Stimulated activated naive CD8-positive, alpha-beta T cell treated with anti-CD3 and anti-CD28 coated beads, Interleukin-15, Interleukin-2, amounts not matched to agents 100 ng/mL and 50 ng/mL, for 24 hours (primary cell): Measurements from ENCODE around the gene TGFBR2.
A peak's percentile ranks its signal among the peaks of the same experiment; 100 is the strongest.

Experiments used
- H3K27ac Mint-ChIP-seq: one replicate; pipeline ENCODE4 v1.8.0; 2021; ENCODE audit warnings: mild to moderate bottlenecking, mixed read lengths
- H3K27me3 Mint-ChIP-seq: one replicate; pipeline ENCODE4 v1.8.0; 2021; ENCODE audit warnings: mixed read lengths
- H3K36me3 Mint-ChIP-seq: one replicate; pipeline ENCODE4 v1.8.0; 2021; ENCODE audit warnings: low read depth, mixed read lengths
- H3K4me1 Mint-ChIP-seq: one replicate; pipeline ENCODE4 v1.8.0; 2021; ENCODE audit warnings: low read depth, mixed read lengths
- H3K4me3 Mint-ChIP-seq: one replicate; pipeline ENCODE4 v1.8.0; 2021; ENCODE audit warnings: mild to moderate bottlenecking, mixed read lengths
- H3K9me3 Mint-ChIP-seq: one replicate; pipeline ENCODE4 v1.8.0; 2021; ENCODE audit warnings: mixed read lengths

The TGFBR2 gene

DNA sequence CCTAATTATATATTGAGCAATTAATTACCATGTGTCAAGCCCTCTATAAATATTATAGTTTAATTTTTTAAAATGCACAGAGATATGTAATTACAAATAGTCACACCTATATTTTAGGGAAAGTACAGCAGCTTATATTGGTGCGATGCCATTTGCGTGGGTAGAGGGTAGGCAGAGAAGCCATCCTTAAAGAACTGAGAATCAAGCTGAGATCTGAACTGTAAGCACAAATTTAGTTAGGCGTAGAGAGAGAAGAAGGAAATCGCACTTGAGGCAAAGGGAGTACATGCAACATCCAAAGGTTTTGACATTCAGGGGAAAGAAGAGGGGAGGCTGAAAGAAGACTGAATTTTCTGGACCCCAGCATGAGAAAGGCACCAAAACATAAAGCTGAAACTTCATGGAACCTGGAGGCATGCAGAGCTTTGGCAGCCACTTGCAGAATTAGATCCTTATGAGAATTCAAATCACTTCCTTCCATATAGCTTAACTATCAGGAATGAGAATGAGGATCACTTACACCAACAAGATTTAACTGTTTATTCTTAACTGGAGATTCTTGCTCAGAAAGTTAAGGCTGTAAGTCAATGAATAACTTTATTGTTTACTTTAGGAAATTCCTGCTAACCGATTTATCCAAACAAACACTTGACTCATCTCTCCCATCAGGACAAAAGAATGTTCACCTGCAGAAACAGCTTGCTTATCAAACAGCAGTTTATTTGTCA, 114.3 kb downstream of the TGFBR2 start:
- H3K4me1 Mint-ChIP-seq: peaks cover 3% of the 10 kb centered on the region
- peaks cover 9% of the 10 kb centered on the region for H3K9me3 Mint-ChIP-seq
- H3K27ac Mint-ChIP-seq: no peak overlapping the region
- H3K36me3 Mint-ChIP-seq: no peaks in the 10 kb centered on the region
- H3K27me3 Mint-ChIP-seq: no peaks in the 10 kb centered on the region
- H3K4me3 Mint-ChIP-seq: no peak overlapping the region

- H3K27me3 Mint-ChIP-seq: no peaks in the 10 kb centered on the region
- no peak overlapping the region for H3K4me3 Mint-ChIP-seq
- H3K27ac Mint-ChIP-seq: no peak overlapping the region
- no peaks in the 10 kb centered on the region for H3K36me3 Mint-ChIP-seq
- H3K4me1 Mint-ChIP-seq: peaks cover 3% of the 10 kb centered on the region
- H3K9me3 Mint-ChIP-seq: peaks cover 9% of the 10 kb centered on the region
Observed at GRCh38 chr3:30721314-30721634, 114.9 kb downstream of the TGFBR2 start.

- peaks cover 3% of the 10 kb centered on the region for H3K4me1 Mint-ChIP-seq
- H3K9me3 Mint-ChIP-seq: peaks cover 9% of the 10 kb centered on the region
- H3K4me3 Mint-ChIP-seq: no peak overlapping the region
- H3K27me3 Mint-ChIP-seq: no peaks in the 10 kb centered on the region
- no peaks in the 10 kb centered on the region for H3K36me3 Mint-ChIP-seq
- H3K27ac Mint-ChIP-seq: no peak overlapping the region
Observed at GRCh38 chr3:30723211-30723610, 116.8 kb downstream of the TGFBR2 start.

DNA sequence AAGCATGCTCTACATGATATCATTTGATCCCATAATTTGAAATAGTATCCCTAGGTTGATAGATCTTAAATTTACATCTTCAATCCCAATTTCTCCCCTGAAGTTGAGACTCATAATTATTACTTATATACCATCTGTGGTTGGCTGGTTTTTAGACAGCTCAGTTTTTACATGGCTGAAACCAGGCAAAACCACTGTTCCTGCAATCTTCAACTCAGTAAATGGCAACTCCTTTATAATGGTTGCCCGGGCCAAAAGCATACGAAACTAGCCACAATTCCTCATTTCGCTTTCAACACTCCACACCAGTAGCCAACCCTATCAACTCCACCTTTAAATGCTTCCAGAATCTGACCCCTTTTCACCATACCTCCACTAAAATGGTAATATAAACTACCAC, 118.5 kb downstream of the TGFBR2 start:
- Mint-ChIP-seq H3K27me3 (no peaks in the 10 kb centered on the region), H3K36me3 (no peaks in the 10 kb centered on the region), H3K27ac (no peak overlapping the region), H3K4me3 (no peak overlapping the region), H3K4me1 (peaks cover 17% of the 10 kb centered on the region), H3K9me3 (peaks cover 9% of the 10 kb centered on the region)

DNA sequence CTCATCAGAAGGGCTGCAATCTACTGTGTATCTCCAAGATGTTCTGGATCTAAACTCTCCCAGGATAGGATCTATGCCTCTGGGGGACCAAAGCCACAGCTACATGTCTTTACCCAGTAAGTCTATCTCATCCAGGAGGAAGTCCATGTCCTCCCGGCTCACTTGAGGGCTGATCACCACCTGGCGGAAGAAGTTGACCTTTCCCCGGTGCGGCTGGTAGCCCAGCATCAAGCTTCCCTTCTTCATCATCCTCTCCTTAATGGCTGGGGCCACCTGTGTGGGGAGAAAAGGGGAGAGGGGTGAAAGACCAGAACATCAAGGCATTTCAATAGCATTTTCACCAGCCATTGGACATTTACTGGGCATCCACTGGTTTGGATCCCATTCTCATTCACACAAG, 121.7 kb downstream of the TGFBR2 start:
- Mint-ChIP-seq H3K4me3 (no peak overlapping the region), H3K27me3 (no peaks in the 10 kb centered on the region), H3K36me3 (no peaks in the 10 kb centered on the region), H3K27ac (no peak overlapping the region), H3K9me3 (peaks cover 4% of the 10 kb centered on the region), H3K4me1 (peaks cover 40% of the 10 kb centered on the region)

GRCh38 chr3:30729512-30729911, 123.1 kb downstream of the TGFBR2 start:
- Mint-ChIP-seq H3K4me3 (no peak overlapping the region), H3K9me3 (peaks cover 4% of the 10 kb centered on the region), H3K4me1 (peaks cover 51% of the 10 kb centered on the region), H3K27me3 (no peaks in the 10 kb centered on the region), H3K27ac (no peak overlapping the region), H3K36me3 (no peaks in the 10 kb centered on the region)

DNA sequence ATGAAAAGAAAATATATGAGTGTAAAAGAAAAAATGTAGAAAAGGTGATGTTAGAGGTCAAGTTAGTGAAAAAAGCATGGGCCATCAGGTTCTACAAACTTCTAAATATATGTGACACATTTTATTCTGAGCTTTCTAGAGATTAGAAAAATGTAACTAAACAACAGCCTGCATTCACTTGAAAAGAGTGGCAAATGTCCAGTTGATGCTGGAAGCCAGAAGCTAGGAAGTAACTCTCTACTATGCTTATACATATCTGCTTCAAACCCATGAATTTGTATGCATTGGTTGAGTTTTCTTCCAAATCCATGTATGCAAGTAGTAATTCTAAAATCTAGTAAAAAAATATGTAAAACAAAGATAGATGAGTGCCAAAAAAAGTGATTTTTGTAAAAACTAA, 123.5 kb downstream of the TGFBR2 start:
- H3K9me3 Mint-ChIP-seq: peaks cover 4% of the 10 kb centered on the region
- H3K27ac Mint-ChIP-seq: no peak overlapping the region
- H3K27me3 Mint-ChIP-seq: no peaks in the 10 kb centered on the region
- H3K4me3 Mint-ChIP-seq: no peak overlapping the region
- no peaks in the 10 kb centered on the region for H3K36me3 Mint-ChIP-seq
- H3K4me1 Mint-ChIP-seq: peaks cover 55% of the 10 kb centered on the region

GRCh38 chr3:30730967-30731366, 124.6 kb downstream of the TGFBR2 start:
- H3K9me3 Mint-ChIP-seq: peaks cover 4% of the 10 kb centered on the region
- H3K27me3 Mint-ChIP-seq: no peaks in the 10 kb centered on the region
- H3K27ac Mint-ChIP-seq: no peak overlapping the region
- no peak overlapping the region for H3K4me3 Mint-ChIP-seq
- H3K4me1 Mint-ChIP-seq: peaks cover 54% of the 10 kb centered on the region
- no peaks in the 10 kb centered on the region for H3K36me3 Mint-ChIP-seq

DNA sequence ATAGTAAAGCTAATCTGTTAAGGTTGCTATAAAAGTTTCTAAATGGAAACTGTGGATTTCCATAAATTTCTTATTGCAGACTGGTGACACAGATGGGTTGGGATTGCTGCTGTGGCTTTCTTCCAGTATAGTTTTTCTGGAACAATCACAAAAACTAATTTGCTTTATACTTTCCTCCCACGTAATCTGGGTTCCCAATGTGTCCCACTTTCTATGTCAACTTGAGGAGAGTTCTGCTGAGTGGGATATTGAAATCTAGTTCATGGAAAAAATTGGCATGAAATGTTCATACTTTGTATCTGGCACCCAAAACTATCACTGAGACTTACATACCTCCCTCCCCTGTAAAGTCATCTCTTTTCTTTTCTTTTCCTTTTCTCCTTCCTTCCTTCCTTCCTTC, 126.8 kb downstream of the TGFBR2 start:
- Mint-ChIP-seq H3K4me3 (no peak overlapping the region), H3K27me3 (no peaks in the 10 kb centered on the region), H3K4me1 (peaks cover 65% of the 10 kb centered on the region)

DNA sequence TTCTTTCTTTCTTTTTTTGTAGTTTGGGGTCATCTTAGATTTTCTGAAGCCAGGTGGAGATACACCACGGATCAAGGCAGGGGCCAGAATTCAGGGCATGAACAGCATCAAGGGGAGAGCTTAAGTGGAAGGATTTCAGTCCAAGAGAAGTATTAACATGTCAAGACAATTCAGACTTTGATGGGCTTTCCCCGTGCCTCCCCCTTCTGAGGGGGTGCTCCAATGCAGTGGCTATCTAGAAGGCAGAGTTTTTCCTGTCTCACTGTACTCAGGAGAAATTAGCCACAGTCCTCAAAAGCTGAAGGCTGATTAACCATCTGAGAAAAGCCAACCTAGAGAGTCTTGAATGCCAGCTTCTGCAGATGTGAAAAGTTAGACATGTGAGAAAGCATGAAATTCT, 127.3 kb downstream of the TGFBR2 start:
- Mint-ChIP-seq H3K9me3 (peaks cover 4% of the 10 kb centered on the region), H3K27ac (no peak overlapping the region), H3K4me3 (peak overlapping the region; percentile 37), H3K36me3 (no peaks in the 10 kb centered on the region), H3K27me3 (no peaks in the 10 kb centered on the region), H3K4me1 (peaks cover 67% of the 10 kb centered on the region)

More for the DNA sequence above, 126.8 kb downstream of the TGFBR2 start:
- no peaks in the 10 kb centered on the region for H3K36me3 Mint-ChIP-seq
- H3K27ac Mint-ChIP-seq: no peak overlapping the region
- H3K9me3 Mint-ChIP-seq: peaks cover 4% of the 10 kb centered on the region

DNA sequence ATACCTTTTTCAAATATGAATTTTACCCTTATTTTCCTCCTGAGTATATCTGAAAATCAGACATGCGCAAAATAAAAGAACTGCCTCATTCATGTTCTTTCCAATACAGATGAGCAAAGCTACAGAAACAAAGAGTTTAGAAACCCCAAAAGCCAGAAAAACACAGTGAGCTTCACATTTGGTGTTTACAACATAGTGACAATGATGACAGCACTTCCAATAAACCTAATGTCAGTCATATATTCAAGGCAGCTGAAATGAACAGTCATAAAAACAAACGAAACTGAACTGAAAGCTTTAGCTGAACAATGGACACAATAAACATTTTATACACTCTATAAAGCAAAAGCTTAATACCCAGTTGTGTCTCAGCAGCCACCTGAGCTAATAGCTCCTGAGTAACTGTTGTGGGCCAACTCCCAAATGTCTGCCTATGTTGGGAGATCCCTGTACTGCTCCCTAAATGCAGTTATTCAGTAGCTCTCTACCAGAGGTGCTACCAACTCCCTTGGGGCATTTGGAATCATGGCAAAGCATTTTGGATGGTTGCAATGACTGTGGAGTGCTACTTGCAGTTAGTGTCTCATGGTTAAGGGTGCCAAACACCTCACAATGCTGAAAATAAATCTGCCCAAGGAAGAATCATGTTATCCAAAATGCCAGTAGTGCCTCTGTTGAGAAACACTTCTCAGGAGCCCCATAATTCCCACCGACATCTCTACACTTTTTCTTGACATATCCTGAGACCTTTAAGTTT, 131.5 kb downstream of the TGFBR2 start:
- Mint-ChIP-seq H3K4me1 (peaks cover 43% of the 10 kb centered on the region), H3K36me3 (no peaks in the 10 kb centered on the region), H3K27me3 (no peaks in the 10 kb centered on the region), H3K9me3 (peaks cover 4% of the 10 kb centered on the region), H3K4me3 (no peak overlapping the region), H3K27ac (no peak overlapping the region)

- Mint-ChIP-seq H3K4me1 (peaks cover 47% of the 10 kb centered on the region), H3K27me3 (no peaks in the 10 kb centered on the region), H3K36me3 (no peaks in the 10 kb centered on the region), H3K9me3 (peaks cover 4% of the 10 kb centered on the region), H3K27ac (no peak overlapping the region), H3K4me3 (no peak overlapping the region)
Observed at GRCh38 chr3:30738605-30739004, 132.2 kb downstream of the TGFBR2 start.

- no peaks in the 10 kb centered on the region for H3K9me3 Mint-ChIP-seq
- H3K4me3 Mint-ChIP-seq: no peak overlapping the region
- no peaks in the 10 kb centered on the region for H3K27me3 Mint-ChIP-seq
- peaks cover 39% of the 10 kb centered on the region for H3K4me1 Mint-ChIP-seq
- no peaks in the 10 kb centered on the region for H3K36me3 Mint-ChIP-seq
- H3K27ac Mint-ChIP-seq: no peak overlapping the region
Observed at GRCh38 chr3:30741889-30742288, 135.5 kb downstream of the TGFBR2 start.

DNA sequence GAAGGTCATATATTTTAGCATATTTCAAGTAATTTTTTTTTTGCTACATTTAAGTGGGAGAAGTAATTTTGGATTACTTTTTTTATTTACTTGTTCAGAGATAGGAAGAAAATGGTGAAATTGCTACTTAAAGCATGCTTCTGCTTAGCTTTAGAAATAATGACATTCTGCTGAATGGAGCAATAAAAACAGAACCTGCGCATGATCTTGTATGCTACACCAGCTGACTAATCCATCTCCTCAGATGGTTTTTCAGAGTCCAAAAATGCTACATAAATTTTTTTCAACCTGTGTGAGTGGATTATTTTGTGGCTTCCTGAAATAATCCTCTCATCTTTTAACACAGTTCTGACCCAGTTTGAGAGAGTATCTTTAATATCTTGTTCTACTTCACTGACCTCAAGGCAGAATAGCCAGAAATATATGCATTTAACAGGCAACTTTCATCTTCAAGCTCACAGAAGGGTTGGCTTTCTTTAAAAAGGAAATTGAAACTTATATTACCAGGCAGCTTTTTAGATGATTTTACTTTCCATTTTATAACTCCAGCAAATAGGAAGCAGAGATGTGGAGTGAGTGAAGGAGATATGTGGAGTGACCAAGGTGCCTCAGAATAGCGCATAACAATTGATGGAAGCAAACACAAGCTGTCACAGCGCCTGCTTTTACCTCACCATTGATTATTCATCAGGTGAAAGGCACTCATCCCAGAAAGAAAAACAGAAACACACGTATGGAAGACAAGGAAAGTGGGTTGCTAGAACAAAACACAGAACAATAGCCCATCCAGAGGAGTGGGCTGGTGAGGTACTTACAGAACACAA, 136.6 kb downstream of the TGFBR2 start:
- H3K27me3 Mint-ChIP-seq: no peaks in the 10 kb centered on the region
- H3K4me1 Mint-ChIP-seq: peaks cover 35% of the 10 kb centered on the region

More for the DNA sequence above, 136.6 kb downstream of the TGFBR2 start:
- H3K36me3 Mint-ChIP-seq: no peaks in the 10 kb centered on the region
- no peak overlapping the region for H3K27ac Mint-ChIP-seq
- peak overlapping the region; percentile 39 for H3K4me3 Mint-ChIP-seq
- H3K9me3 Mint-ChIP-seq: no peaks in the 10 kb centered on the region
